GM13976 (cell line): ENCODE data around the gene NAT10.

Source experiments
- DNase-seq: peaks from one replicate; pipeline ENCODE4 v3.0.0; 2012; ENCODE audit warnings: low spot score
- in situ Hi-C: fragments of 300-500 bp; cut with MboI; formaldehyde crosslinking; loops from one replicate; pipeline ENCODE4 v1.12.0; 2022; ENCODE audit warnings: low sequenced_read_pairs, mixed read lengths, inconsistent platforms; ENCODE audit not compliant: unreplicated experiment
- TF ChIP-seq, protein P1 (sequence below): IDR thresholded peaks from 2 replicates; pipeline ENCODE4 v1.5.1; 2012; ENCODE audit warnings: borderline replicate concordance, mild to moderate bottlenecking; ENCODE audit not compliant: insufficient read depth; ENCODE audit errors: extremely low read depth, missing control alignments, control extremely low read depth

Gene NAT10

DNA sequence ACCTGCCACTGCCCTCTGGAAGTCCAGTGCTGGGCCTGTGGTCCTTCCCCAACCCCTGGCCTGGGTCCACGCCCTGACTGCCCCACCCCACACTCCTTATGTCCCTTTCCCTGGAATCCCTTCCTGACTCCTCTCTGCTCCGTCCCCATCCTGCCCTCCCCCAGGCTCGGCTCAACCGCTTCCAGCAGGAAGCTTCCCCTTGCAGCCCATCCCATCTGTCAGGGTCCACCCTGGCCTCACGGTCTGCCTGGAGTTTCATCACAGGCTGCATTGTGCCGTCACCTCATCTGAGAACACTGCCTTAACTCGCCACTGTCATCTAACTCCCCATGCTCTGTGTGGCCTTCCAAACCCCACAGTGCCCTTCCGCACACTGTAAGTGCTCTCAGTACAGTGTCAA lies 64.3 kb downstream of the NAT10 start:
- no peak for DNase-seq
- TF ChIP-seq, protein P1, sequence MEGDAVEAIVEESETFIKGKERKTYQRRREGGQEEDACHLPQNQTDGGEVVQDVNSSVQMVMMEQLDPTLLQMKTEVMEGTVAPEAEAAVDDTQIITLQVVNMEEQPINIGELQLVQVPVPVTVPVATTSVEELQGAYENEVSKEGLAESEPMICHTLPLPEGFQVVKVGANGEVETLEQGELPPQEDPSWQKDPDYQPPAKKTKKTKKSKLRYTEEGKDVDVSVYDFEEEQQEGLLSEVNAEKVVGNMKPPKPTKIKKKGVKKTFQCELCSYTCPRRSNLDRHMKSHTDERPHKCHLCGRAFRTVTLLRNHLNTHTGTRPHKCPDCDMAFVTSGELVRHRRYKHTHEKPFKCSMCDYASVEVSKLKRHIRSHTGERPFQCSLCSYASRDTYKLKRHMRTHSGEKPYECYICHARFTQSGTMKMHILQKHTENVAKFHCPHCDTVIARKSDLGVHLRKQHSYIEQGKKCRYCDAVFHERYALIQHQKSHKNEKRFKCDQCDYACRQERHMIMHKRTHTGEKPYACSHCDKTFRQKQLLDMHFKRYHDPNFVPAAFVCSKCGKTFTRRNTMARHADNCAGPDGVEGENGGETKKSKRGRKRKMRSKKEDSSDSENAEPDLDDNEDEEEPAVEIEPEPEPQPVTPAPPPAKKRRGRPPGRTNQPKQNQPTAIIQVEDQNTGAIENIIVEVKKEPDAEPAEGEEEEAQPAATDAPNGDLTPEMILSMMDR, result no peak
- in situ Hi-C loops, result loop anchor here (25.0 kb wide), 1 partner anchor 318 kb away; no protein-coding TSS in a partner anchor

GRCh38 chr11:34173050-34173449 lies 67.6 kb downstream of the NAT10 start:
- no peak for DNase-seq
- TF ChIP-seq, protein P1, result no peak
- in situ Hi-C loops, result loop anchor here (25.0 kb wide), 1 partner anchor 314 kb away; no protein-coding TSS in a partner anchor

- in situ Hi-C loops, result loop anchor here (25.0 kb wide), 1 partner anchor 313 kb away; no protein-coding TSS in a partner anchor
- peak; percentile 92 for DNase-seq
- TF ChIP-seq, protein P1, result peak; percentile 98
Measured at GRCh38 chr11:34174412-34175041, 69.1 kb downstream of the NAT10 start.

GRCh38 chr11:34175284-34176019 lies 70.0 kb downstream of the NAT10 start:
- in situ Hi-C loops, result no loop called here
- no peak for DNase-seq
- TF ChIP-seq, protein P1, result no peak

GRCh38 chr11:34176751-34177209 lies 71.4 kb downstream of the NAT10 start:
- TF ChIP-seq, protein P1, result no peak
- DNase-seq, result no peak
- in situ Hi-C loops, result no loop called here

GRCh38 chr11:34178209-34178821 lies 72.9 kb downstream of the NAT10 start:
- in situ Hi-C loops, result no loop called here
- TF ChIP-seq, protein P1, result no peak
- DNase-seq, result no peak
